Kidney epithelial cell (primary cell): Measurements from ENCODE around the gene BPIFA3. TPM values are rescaled to one million over a fixed set of nuclear protein-coding genes. Genes with fewer than 3 reads are reported as not detected.
A peak's percentile ranks its signal among the peaks of the same experiment; 100 is the strongest.

Experiments used
- DNase-seq: peaks from one replicate; pipeline ENCODE4 v3.0.0-alpha.2; 2010; ENCODE audit warnings: low read depth
- H3K27me3 ChIP-seq: 2 replicates; pipeline ENCODE4 v1.6.0; 2011; ENCODE audit warnings: low read length; ENCODE audit not compliant: control insufficient read depth, insufficient read depth
- H3K36me3 ChIP-seq: 2 replicates; pipeline ENCODE4 v1.5.1; 2011; ENCODE audit warnings: low read length; ENCODE audit not compliant: control insufficient read depth, insufficient read depth
- H3K4me3 ChIP-seq: 2 replicates; pipeline ENCODE4 v1.5.1; 2011; ENCODE audit warnings: low read depth, mild to moderate bottlenecking, control low read depth, low read length
- CTCF ChIP-seq: IDR thresholded peaks from 2 replicates; pipeline ENCODE4 v1.5.1; 2011; ENCODE audit warnings: mild to moderate bottlenecking, moderate library complexity, low read length, control low read depth, inconsistent platforms; ENCODE audit not compliant: insufficient read depth, poor library complexity, severe bottlenecking
- total RNA-seq: library from RNA; depleted of rRNA; stranded (reverse); fragments of >200 nt; gene quantifications from 2 replicates; pipeline ENCODE4 v1.2.3, GENCODE V29; 2015

BPIFA3 gene
- total RNA-seq, 1 donor from 2014 or later = not detected

GRCh38 chr20:33255005-33255404 lies 37.9 kb downstream of the BPIFA3 start:
- no peak for TF ChIP-seq CTCF
- Histone ChIP-seq H3K4me3 (no peak overlapping the region), H3K36me3 (no peaks in the 10 kb centered on the region), H3K27me3 (no peaks in the 10 kb centered on the region)
- no peak for DNase-seq

- TF ChIP-seq CTCF = no peak
- Histone ChIP-seq H3K36me3 (no peaks in the 10 kb centered on the region), H3K4me3 (no peak overlapping the region), H3K27me3 (no peaks in the 10 kb centered on the region)
- no peak for DNase-seq
These were observed 40.1 kb downstream of the BPIFA3 start for GRCh38 chr20:33257237-33257636.

GRCh38 chr20:33259371-33259770 lies 42.2 kb downstream of the BPIFA3 start:
- TF ChIP-seq CTCF = no peak
- no peak for DNase-seq
- Histone ChIP-seq H3K27me3 (peaks cover 2% of the 10 kb centered on the region), H3K36me3 (no peaks in the 10 kb centered on the region), H3K4me3 (no peak overlapping the region)

- Histone ChIP-seq H3K36me3 (no peaks in the 10 kb centered on the region), H3K4me3 (no peak overlapping the region), H3K27me3 (peaks cover 2% of the 10 kb centered on the region)
- DNase-seq = no peak
- TF ChIP-seq CTCF = no peak
These were observed 44.3 kb downstream of the BPIFA3 start for GRCh38 chr20:33261465-33261864.

GRCh38 chr20:33262658-33263065 lies 45.5 kb downstream of the BPIFA3 start:
- DNase-seq = peak; percentile 7

More at GRCh38 chr20:33262658-33263065, 45.5 kb downstream of the BPIFA3 start:
- Histone ChIP-seq H3K4me3 (no peak overlapping the region), H3K36me3 (no peaks in the 10 kb centered on the region), H3K27me3 (peaks cover 2% of the 10 kb centered on the region)
- peak; percentile 77 for TF ChIP-seq CTCF
